ENCODE data around the gene HDAC11. TPM values are rescaled to one million over a fixed set of nuclear protein-coding genes. Genes with fewer than 3 reads are reported as not detected.
A peak's percentile ranks its signal among the peaks of the same experiment; 100 is the strongest.

HDAC11 gene
- total and polyA plus RNA-seq, 9 of the 15 experiments (the other 6 are each of a cell fraction or from before 2014, with no cell fraction given) = 0.60 to 6.0 (median 4.5) TPM

- TF ChIP-seq ZNF280B (CRISPR knock-in tag; IDR thresholded peaks at IDR 0.05) = no peak
- peak; percentile 5; the same call in 1 of the 2 replicates for TF ChIP-seq ZNF512 (tag; IDR thresholded peaks at IDR 0.05)
- TF ChIP-seq JUN (IDR thresholded peaks at IDR 0.05; ENCODE audit: borderline replicate concordance, low read depth, low read length) = no peak
- TF ChIP-seq JUN (CRISPR knock-in tag; IDR thresholded peaks at IDR 0.05; ENCODE audit: borderline replicate concordance) = no peak
- TF ChIP-seq TCF7L2 (IDR thresholded peaks at IDR 0.05; ENCODE audit: low read depth, low read length) = no peak
- TF ChIP-seq TBL1XR1 (IDR thresholded peaks at IDR 0.05; ENCODE audit: low read length in 2 of 2) = 0 out of 4 replicates have a peak, but pooled peaks of 1 of the 2 experiments have one; percentile 43
- no peak for TF ChIP-seq SOX6 (IDR thresholded peaks at IDR 0.05)
- no peak for TF ChIP-seq PHB (CRISPR knock-in tag; IDR thresholded peaks at IDR 0.05)
- TF ChIP-seq ZMIZ1 (IDR thresholded peaks at IDR 0.05; ENCODE audit: low read depth in 2 of 2, low read length in 2 of 2) = 0 out of 4 replicates have a peak, but pooled peaks of 1 of the 2 experiments have one; percentile 58
- TF ChIP-seq GMEB1 (CRISPR knock-in tag; IDR thresholded peaks at IDR 0.05) = no peak
- no peak for TF ChIP-seq ILF3 (IDR thresholded peaks at IDR 0.05; ENCODE audit: borderline replicate concordance)
- TF ChIP-seq ZNF589 (CRISPR knock-in tag; IDR thresholded peaks at IDR 0.05; ENCODE audit: low read depth) = no peak
- TF ChIP-seq SUPT5H (IDR thresholded peaks at IDR 0.05) = no peak
- TF ChIP-seq SIRT6 (IDR thresholded peaks at IDR 0.05; ENCODE audit: low read depth, low read length) = no peak
- peak; percentile 86 for TF ChIP-seq ZBTB17 (CRISPR knock-in tag; IDR thresholded peaks at IDR 0.05)
- no peak for TF ChIP-seq MITF (IDR thresholded peaks at IDR 0.05)
- peak; percentile 48; the same call in 1 of the 2 replicates for TF ChIP-seq EP400 (IDR thresholded peaks at IDR 0.05)
- 0 out of 2 replicates have a peak, but pooled peaks have one; percentile 21 for TF ChIP-seq ELF2 (CRISPR knock-in tag; IDR thresholded peaks at IDR 0.05)
These were observed 27.4 kb upstream of the HDAC11 start (continued) for GRCh38 chr3:13452490-13453335.

Data from K562 (cell line).